Effector memory CD4-positive, alpha-beta T cell (primary cell): ENCODE measurements around the gene DDX28.

ENCODE experiments used
- DNase-seq, 3 donors: peaks; one replicate each; pipeline ENCODE4 v3.0.0-alpha.2; 2020
- H3K27ac ChIP-seq: 2 replicates; pipeline ENCODE4 v1.7.0; 2013; ENCODE audit warnings: mild to moderate bottlenecking, low read length, moderate library complexity; ENCODE audit not compliant: insufficient read depth, poor library complexity, severe bottlenecking
- H3K27me3 ChIP-seq: replicated peaks from 2 replicates; pipeline ENCODE4 v1.7.0; 2013; ENCODE audit warnings: mild to moderate bottlenecking, low read length; ENCODE audit not compliant: insufficient read depth, control insufficient read depth, poor library complexity, severe bottlenecking
- H3K36me3 ChIP-seq: 2 replicates; pipeline ENCODE4 v1.7.0; 2013; ENCODE audit warnings: mild to moderate bottlenecking, low read length, moderate library complexity; ENCODE audit not compliant: control insufficient read depth, insufficient read depth
- H3K4me1 ChIP-seq: 2 replicates; pipeline ENCODE4 v1.7.0; 2013; ENCODE audit warnings: low read length, mild to moderate bottlenecking; ENCODE audit not compliant: control insufficient read depth, insufficient read depth, poor library complexity, severe bottlenecking
- H3K4me3 ChIP-seq: 2 replicates; pipeline ENCODE4 v1.7.0; 2013; ENCODE audit warnings: low read length, low read depth, mild to moderate bottlenecking; ENCODE audit not compliant: insufficient read depth, poor library complexity, severe bottlenecking
- H3K9me3 ChIP-seq: 2 replicates; pipeline ENCODE4 v1.7.0; 2013; ENCODE audit warnings: mild to moderate bottlenecking, low read length, moderate library complexity; ENCODE audit not compliant: control insufficient read depth

Gene DDX28

DNA sequence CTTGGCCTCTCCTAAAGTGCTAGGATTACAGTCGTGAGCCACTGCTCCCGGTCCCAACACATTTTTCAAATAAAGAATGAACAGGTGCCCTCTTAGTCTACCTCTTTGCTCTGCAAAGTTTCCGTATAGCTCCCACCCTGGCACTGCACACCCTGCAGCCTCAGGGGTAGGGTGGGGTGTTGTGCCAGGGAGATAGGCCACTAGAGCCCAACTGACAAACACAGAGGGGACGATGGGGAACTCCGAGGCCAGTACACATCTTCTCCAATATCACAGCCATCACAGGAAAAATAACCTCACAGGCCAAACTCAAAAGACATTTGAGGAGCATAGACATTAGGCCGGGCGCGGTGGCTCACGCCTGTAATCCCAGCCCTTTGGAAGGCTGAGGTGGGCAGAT is 51.9 kb downstream of the DDX28 start:
- no peak overlapping the region for H3K27ac ChIP-seq
- no peak overlapping the region for H3K4me3 ChIP-seq
- H3K36me3 ChIP-seq = no peaks in the 10 kb centered on the region
- no peaks in the 10 kb centered on the region for H3K9me3 ChIP-seq
- no peaks in the 10 kb centered on the region for H3K27me3 ChIP-seq
- H3K4me1 ChIP-seq = peaks cover 17% of the 10 kb centered on the region
- DNase-seq = no peak
